GM21576 (cell line): ENCODE results near the gene RAG1.
"Not testable (repeated sequence)": the region's sequence is repeated elsewhere in the genome, so short reads cannot be mapped to it uniquely, and the experiment has no call there.

Experiments used
- ATAC-seq: cut with Tn5 transposase; IDR thresholded peaks from one replicate; pipeline ENCODE4 v1.9.1; 2021; ENCODE audit warnings: mild to moderate bottlenecking, moderate library complexity; ENCODE audit not compliant: unreplicated experiment

The RAG1 gene

GRCh38 chr11:36567694-36568093 is at the start of gene RAG1:
TSS of gene RAG1 (plus strand) at chr11:36568007. CDS start at chr11:36573305, 5,298 bp downstream.
- ATAC-seq, result no peak

DNA sequence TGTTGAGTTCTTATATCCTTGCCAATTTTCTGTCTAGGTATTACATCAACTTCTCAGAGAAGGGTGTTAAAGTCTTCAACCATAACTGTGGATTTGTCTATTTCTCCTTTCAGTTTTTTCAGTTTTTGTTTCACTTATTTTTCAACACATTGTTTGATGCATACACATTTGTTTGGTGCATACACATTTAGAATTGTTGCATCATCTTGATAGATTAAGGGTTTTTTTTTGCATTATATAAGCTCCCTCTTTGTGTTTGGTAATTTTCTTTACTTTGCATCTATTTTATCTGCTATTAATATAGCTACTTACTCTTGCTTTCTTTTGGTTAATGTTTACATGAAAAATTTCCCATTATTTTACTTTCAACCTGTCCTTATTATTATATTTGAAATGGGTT is 37.0 kb upstream of the RAG1 start:
- ATAC-seq, result no peak

DNA sequence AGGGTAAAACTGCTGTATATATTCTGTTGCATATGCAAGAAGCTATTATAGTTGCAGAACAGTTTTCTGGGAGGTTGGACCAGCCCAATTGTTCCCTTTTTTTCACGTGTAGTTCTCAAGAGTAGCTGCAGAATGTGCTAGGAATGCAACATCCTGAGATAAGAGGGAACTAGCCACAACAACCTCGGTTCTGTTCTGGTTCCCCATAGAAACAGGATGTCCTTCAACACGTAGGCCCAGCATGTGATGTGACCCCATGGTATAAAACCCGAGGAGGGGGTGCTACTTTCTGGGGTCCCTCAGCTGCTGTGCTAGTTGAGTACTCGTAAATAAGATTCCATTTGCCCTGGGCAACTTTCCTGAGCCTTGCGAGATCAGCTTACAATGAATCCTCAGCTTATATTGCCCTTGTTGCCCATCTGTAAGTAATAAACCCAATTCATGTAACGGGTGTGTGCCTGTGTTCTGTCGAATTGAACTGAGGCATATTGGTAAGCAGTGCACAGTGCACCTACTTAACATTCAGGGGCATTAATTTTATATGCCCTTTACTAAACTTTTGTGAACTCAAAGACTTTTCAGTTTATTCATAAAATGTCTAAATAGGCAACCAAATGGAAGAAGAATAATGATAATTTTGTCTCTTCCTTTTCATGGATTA is 34.7 kb upstream of the RAG1 start:
- no peak for ATAC-seq

DNA sequence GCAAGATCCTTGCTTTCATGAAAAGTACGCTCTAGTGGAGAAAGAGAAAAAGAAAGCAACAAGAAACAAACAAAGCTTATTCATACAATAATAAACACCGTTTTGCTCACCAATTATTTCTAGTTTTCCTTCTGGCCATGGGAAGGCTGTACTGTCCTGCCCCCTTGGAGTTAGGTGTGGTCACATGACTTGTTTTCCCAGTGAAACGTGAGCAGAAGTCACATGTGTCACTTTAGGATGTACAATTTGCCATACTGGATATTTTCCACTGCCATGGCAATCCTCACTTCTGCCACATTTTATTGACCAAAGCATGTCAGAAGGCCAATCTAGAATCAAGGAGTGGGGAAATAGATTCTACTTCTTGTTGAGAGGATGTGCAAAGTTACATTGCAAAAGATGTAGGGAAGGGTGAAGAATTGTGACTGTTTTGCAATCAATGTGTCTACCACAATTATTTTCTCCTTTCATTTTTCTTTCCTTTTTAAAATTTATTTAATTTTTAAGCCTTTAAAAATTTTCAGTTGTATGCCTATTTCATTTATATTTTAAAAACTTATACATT is 33.4 kb upstream of the RAG1 start:
- no peak for ATAC-seq

DNA sequence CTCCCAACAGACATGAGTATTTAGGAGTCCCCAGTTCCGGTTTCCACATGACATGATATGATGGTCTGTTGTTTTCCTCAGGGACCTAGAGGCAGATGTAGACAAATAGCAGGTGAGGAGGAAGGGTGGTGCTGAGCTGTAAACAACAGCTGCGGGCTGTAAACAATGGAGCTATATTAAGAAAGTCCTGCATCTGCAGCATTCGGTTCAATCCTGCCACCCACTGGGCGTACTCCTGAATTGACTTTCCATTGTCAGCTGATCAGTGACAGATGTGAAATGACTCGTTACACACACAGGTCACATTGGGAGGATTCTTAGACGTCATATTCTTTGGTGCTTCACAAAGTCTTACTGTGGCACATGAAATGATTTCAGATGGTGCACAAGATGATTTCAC is 26.8 kb upstream of the RAG1 start:
- peak; percentile 99 for ATAC-seq

- no peak for ATAC-seq
Observed at GRCh38 chr11:36550385-36551115, 17.3 kb upstream of the RAG1 start.

DNA sequence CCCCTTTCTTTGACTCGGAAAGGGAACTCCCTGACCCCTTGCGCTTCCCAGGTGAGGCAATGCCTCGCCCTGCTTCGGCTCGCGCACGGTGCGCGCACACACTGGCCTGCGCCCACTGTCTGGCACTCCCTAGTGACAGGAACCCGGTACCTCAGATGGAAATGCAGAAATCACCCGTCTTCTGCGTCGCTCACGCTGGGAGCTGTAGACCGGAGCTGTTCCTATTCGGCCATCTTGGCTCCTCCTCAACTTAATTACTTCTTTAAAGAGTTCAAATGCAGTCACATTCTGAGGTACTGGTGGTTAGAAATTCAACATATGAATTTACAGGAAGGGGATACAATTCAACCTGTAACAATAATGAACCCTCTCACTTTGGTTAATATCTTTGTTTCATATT is 10.4 kb upstream of the RAG1 start:
- ATAC-seq, result not testable (repeated sequence)

DNA sequence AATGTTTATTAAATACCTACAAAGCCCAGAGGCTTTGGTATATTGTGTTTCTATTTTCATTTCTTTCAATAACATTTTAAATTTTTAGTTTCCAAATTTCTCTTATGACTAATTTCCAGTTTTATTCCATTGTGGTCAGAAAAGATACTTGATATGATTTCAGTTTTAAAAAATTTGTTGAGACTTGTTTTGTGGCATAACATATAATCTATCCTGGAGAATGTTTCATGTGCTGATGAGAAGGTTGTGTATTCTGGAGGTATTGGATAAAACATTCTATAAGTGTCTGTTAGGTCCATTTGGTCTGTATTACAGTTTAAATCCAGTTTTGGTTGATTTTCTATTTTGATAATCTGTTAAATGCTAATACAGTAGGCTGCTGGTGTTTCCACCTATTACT is 9.8 kb upstream of the RAG1 start:
- no peak for ATAC-seq

DNA sequence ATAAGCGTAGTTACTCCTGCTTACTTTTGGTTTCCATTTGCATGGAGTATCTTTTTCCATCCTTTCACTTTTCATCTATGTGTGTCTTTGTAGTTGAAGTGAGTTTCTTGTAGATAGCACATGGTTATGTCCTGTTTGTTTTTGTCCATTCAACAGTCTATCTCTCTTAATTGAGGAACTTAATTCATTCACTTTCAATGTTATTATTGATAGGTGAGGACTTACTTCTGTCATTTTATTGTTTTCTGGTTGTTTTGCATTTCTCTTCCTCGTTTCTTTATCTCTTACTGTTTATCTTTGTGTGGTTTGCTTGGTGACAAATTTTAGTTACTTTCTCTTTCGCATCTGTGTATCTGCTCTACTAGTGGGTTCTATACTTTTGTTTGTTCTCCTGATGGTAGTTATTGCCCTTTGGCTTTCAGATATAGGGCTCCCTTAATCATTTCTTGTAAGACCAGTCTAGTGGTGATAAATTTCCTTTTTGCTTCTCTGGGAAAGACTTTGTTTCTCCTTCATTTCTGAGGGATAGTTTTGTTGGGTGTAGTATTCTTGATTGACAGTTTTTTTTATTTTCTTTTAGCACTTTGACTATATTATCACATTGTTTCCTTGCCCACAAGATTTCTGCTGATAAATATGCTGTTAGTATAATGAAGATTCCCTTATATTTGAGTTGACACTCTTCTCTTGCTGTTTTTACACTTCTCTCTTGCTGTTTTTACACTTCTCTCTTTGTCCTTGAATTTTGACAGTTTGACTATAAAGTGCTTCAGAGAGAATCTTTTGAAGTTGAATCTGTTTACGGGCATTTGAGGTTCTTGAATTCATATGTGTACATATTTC is 9.0 kb upstream of the RAG1 start:
- peak; percentile 96 for ATAC-seq

DNA sequence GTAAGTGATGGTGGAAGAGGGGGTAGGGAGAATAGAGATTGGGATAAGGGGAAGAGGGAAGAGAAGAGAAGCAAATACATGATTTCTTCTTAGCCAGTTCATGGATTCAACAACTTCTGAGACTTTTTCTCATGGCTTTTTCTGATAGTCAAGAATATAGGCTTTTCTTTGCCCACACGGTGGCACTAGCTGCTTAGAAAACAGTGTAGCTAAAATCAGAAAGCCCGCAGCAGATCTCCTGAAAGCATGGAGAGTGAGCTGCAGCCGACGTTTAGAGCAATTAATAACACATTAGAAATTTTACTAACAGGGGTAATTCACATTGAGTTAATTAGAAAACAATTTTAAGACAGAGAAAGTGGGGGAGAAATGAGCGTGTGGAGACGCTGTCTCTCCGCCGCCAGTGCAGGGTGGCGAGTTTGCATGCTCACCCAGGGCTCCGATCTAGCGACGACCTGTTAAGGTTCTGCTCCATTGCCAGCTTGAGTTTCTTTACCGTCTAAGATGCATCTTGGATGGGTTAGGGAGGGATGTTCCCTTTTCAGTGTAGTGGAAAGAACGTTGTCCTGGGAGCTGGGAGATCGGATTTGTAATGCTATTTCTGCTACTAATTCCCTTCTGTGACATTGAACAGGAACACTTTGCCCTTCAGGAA is 3.3 kb upstream of the RAG1 start:
- peak; percentile 60 for ATAC-seq

DNA sequence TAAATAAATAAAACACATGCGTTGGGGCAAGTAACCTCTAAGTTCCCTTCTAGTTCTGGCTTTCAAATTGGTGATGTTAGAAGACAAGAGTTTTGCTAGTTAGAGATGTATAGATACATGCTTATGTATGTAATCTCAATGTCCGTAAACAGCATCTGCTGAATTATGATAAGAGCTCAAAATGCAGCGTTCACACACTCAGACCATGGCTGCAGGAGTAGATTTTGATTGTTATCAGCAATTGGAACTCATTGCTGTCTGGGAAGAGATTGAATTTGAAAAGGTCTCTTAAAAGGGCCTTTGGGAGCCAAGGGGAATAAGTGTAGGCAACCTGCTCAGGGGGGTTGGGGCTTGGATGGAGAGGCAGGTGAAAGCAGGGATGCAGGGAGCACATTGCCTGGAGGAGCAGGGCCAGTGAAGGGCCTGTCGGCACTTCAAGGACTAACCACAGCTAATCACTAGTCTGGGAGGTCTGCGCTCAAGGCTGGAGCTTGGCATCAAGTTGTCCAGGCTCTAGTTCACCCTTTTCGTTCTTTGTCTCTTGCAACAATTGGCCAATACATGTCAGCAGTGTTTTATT is 2.7 kb upstream of the RAG1 start:
- ATAC-seq, result no peak

GRCh38 chr11:36566407-36567053 is 1.3 kb upstream of the RAG1 start:
- no peak for ATAC-seq

DNA sequence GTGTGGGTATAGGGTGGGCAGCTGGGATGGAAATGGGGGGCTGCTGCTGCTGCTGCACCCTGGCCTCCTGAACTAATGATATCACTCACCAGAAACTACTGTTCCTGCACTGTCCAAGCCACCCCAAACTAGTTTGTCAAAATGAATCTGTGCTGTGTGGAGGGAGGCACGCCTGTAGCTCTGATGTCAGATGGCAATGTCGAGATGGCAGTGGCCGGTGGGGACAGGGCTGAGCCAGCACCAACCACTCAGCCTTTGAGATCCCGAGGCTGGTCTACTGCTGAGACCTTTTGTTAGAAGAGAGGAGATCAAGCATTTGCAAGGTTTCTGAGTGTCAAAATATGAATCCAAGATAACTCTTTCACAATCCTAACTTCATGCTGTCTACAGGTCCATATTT is 1.3 kb downstream of the RAG1 start:
- no peak for ATAC-seq

- no peak for ATAC-seq
Observed at GRCh38 chr11:36574486-36574885, 6.7 kb downstream of the RAG1 start.

DNA sequence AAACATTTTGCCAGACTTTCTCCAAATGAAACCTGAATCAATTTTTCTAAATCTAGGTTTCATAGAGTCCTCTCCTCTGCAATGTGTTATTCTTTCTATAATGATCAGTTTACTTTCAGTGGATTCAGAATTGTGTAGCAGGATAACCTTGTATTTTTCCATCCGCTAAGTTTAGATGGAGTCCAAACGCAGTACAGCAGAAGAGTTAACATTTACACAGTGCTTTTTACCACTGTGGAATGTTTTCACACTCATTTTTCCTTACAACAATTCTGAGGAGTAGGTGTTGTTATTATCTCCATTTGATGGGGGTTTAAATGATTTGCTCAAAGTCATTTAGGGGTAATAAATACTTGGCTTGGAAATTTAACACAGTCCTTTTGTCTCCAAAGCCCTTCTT is 9.6 kb downstream of the RAG1 start:
- no peak for ATAC-seq

- ATAC-seq, result no peak
Observed at GRCh38 chr11:36577859-36578258, 10.1 kb downstream of the RAG1 start.

DNA sequence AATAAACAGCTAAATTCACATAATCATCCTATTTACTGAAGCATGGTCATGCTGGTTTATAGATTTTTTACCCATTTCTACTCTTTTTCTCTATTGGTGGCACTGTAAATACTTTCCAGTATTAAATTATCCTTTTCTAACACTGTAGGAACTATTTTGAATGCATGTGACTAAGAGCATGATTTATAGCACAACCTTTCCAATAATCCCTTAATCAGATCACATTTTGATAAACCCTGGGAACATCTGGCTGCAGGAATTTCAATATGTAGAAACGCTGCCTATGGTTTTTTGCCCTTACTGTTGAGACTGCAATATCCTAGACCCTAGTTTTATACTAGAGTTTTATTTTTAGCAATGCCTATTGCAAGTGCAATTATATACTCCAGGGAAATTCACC is 10.7 kb downstream of the RAG1 start:
- no peak for ATAC-seq

GRCh38 chr11:36581536-36581935 is 13.7 kb downstream of the RAG1 start:
- no peak for ATAC-seq

DNA sequence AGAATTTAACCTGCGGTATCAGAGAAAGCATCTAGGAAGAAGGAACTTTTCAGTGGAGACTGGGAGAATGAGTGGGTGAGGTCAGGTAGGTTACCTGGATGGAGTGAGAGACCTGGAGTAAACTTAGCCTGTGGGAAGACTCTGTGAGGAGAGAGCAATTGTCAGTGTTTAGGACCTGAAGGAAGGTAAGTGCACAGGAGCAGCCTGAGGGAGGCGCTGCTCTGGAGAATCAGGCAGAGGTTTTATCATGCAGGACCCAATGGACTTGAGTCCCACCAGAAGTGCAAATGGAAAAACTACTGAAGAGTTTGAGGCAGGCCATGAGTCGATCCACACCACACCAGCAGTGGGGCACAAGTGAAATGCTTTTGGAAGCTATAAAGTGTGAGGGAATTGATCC is 15.9 kb downstream of the RAG1 start:
- ATAC-seq, result no peak

DNA sequence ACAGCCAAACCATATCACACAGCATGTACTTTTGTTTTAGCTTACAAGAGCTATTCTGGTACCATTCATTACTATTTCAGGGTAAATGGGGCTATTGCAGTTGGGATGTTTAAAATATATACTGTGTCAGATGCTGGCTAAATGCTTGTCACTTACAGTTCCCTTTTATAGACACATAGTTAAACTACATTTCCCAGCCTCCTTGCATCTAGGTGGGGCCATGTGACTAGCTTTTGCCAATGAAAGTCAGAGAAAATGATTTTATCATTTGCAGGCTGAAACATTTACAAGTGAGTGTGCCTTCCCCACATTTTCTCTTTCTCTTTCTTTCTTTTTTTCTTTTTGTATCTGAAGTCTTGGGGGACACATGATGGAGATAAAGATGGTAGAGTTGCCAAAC is 18.7 kb downstream of the RAG1 start:
- ATAC-seq, result peak; percentile 82
